ENCODE results near the gene RALGPS2.

- no peak for TF ChIP-seq CTCF (IDR thresholded peaks at IDR 0.05)
- TF ChIP-seq EZH2 (IDR thresholded peaks at IDR 0.05; ENCODE audit: borderline replicate concordance, insufficient read depth, low read depth, low read length, poor library complexity, severe bottlenecking): no peak
These were observed 73.3 kb downstream of the RALGPS2 start for GRCh38 chr1:178798232-178798861.

All from B cell (primary cell).